ENCODE measurements around the gene TRIP10.
"Not testable (repeated sequence)": the region's sequence is repeated elsewhere in the genome, so short reads cannot be mapped to it uniquely, and the experiment has no call there.

The TRIP10 gene, protein sequence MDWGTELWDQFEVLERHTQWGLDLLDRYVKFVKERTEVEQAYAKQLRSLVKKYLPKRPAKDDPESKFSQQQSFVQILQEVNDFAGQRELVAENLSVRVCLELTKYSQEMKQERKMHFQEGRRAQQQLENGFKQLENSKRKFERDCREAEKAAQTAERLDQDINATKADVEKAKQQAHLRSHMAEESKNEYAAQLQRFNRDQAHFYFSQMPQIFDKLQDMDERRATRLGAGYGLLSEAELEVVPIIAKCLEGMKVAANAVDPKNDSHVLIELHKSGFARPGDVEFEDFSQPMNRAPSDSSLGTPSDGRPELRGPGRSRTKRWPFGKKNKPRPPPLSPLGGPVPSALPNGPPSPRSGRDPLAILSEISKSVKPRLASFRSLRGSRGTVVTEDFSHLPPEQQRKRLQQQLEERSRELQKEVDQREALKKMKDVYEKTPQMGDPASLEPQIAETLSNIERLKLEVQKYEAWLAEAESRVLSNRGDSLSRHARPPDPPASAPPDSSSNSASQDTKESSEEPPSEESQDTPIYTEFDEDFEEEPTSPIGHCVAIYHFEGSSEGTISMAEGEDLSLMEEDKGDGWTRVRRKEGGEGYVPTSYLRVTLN

DNA sequence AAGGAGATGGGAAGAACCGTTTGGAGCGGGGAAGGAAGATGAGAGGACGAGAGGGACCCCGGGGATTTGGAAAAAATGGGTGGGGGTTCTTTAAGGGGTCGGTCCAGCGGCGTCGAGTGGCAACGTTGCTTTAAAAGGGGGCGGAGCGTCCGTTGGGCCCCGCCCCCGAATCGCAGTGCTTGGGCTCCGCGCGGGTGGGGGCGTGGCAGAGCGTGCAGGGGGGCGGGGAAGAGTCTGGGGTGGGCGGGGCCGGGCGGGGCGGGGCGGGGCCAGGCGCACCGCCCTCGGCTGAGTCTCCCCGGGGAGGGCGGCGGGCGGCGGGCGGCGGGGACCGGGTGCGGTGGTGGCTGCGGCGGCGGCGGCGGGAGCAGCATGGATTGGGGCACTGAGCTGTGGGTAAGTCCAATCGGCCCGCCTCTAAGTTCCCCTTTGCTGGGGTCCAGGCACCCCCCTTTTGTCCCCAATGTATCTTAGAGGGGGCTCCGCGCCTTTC lies at the start of gene TRIP10:
TSS of gene TRIP10 (plus strand) at position 291 of the 493 bp plus-strand sequence. CDS start at position 373, 82 bp downstream.
- FAIRE-seq = no peak

DNA sequence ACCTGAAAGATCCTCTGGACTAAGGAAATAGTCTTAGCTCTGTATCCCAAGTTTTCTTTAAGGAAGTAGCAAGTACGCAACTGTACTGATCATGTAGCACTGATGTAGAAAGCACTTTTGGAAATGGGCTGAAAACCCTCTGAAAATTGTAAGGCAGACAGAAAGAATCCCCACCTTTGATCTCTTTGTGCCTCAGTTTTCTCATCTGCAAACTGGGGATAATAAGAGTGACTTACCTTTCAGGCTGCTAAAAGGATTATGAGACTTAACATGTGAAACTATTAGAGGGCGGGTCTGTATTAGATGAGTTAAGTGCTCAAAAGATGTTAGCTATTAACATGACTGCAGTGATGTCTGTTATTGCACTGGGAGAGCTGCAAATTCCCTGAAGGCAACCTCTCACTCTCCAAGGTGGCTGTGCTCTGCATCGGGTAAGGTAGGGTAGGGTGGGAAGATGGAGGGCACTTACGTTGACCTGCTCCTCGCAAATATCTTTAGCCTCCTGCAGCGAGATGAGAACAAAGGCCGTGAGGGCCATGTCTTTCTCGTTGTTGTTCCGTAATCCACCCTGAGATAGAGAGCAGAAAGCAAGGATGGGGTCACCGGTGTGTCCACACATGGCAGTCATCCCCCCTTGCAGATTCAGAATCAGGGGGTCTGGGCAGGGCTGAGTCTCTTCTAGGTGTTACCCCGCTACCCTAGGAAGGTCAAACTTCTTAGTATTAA lies 49.2 kb upstream of the TRIP10 start:
- no peak for FAIRE-seq

DNA sequence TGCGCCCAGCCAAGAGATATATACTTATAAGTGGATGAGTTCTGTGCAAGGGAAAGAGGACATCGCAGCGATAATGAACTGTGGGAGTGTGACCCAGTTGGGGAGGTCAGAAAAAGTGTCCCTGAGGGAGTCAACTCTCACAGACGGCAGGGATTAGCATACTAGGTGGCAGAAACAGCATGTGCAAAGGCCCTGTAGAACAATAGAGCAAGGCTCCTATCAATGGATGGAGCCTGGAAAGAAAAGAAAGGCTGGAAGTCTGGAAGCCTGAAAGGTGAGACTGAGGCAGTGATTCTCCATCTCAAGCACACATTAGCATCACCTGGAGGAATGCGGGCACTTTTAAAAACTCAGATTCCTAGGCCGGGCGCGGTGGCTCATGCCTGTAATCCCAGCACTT lies 48.1 kb upstream of the TRIP10 start:
- no peak for FAIRE-seq

DNA sequence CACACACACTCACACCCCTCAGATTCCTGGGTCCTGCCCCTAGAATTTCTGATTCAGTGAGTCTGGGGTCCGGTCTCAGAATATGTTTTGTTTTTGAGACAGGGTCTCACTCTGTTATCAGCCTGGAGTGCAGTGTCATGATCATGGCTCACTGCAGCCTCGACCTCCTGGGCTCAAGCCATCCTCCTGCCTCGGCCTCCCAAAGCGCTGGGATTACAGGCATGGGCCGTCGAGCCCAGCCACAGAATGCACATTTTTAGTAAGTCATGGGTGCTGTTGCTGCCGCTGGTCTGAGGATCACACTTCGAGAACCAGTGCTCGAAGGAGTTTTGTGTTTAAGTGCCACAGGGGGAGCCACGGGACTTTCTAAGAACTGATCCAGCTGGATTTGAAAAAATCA lies 47.5 kb upstream of the TRIP10 start:
- no peak for FAIRE-seq

DNA sequence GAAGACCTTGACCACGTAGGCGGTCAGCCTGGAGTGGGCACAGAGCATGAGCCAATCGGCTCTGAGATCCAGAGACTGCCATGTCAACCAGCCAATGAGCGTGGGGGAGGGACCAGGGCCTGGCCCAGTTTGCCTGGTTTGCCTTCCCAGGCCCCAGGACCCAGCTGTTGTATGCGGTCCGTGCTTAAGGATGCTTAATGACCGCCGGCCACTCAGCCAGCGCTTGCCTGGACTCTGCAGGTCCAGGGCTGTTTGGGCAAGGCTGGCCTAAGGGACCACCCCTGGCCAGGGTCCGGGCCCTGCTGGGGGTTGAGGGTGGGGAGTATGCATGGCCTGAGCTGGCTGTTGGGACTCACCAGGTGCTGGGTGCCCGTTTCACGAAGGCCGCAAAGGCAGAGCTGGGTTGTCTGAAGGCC lies 46.4 kb upstream of the TRIP10 start:
- no peak for FAIRE-seq

DNA sequence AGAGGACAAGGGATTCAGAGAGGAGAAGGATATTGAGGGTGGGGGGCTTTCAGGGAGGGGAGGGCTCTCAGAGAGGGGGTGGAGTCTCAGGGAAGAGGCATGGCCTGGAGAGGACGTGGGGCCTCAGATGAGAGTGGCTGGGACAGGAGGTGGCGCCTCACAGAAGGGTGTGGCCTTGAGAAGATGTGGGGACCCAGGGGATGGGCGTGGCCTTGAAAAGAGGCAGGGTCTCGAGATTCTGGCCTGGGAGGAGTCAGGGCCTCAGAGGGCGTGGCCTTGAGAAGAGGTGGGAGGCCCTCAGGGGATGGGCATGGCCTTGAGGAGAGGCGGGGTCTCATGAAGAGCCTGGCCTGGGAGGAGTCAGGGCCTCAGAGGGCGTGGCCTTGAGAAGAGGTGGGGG lies 45.8 kb upstream of the TRIP10 start:
- no peak for FAIRE-seq

DNA sequence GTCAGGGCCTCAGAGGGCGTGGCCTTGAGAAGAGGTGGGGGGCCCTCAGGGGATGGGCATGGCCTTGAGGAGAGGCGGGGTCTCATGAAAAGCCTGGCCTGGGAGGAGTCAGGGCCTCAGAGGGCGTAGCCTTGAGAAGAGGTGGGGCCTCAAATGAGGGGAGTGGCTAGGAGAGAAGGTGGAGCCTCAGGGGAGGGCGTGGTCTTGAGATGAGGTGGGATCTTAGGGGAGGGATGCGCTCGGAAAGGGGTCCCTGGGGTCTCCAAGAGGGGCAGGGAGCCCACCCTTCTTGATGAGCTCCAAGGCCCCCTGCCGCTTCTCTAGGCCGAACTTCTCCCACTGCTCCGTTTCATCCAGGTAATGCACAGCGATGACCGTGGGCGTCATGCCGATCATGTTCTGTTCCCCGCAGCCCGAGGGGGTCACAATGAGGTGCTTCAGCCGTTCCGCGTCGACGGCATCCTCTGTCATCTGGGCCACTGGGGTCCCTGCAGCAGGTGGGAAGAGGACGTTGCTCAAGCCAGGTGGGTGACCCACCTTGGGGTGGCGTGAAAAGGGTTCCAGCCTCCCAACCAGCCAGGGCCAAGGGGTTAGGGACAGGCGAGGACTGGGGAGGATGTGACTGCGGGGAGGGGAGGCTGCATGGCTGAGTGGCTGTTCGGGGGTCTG lies 45.2 kb upstream of the TRIP10 start:
- no peak for FAIRE-seq

DNA sequence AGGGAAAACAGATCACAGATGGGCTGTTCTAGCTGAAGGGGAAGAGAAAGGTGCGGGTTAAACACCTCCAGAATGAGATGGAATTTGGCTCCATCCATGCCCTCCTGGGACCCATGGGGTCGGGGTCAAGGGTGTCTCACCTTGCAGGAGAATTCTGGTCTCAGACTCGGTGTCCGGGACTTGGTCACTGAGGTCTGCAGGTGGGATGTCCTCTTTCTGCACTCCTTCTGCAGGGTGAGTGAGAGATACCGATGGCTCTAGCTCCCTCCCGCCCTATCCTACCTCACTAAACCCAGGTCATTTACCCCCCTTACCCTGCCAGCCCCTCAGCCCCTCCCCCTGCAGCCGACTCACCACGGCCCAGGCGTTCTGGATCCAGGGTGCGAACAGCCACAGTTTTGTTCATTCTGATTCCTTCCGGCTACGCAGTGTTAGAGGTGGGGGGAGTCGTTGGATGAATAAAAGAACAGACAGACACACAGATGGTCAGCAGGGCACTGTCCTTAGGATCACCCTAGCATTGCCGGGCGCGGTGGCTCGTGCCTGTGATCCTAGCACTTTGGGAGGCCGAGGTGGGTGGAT lies 43.1 kb upstream of the TRIP10 start:
- no peak for FAIRE-seq

DNA sequence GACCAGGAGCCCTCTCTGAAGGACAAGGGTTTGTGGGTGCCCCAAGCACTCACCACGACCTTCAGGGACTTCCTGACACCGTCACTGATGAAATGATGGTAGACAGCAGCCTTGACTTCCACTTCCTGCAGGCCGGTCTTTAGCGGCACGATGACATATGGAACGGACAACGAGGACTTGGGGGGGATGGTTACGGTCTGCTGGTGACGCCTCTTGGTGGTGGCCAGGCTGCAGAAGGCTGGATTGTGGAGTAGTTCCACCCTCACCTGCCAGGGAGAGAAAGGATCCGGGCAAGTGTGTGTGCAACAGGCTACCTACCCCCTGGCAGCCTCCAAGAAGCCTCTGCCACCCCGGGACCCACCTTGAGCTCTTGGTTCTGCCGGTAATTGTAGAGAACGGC lies 42.2 kb upstream of the TRIP10 start:
- no peak for FAIRE-seq

DNA sequence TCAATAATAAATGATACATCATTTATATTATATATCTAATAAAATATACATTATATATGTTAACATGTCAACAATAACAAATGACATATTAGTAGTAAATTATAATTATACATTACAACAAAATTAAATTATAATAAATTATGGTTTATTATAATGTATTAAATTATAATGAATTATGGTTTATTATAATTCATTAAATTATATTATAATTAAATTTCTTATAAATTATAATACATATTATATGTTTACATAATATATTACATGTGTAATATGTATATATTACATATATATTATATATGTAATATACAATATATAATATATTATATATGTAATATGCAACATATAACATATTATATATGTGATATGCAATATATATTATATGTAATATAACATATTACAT lies 39.5 kb upstream of the TRIP10 start:
- peak; percentile 98 for FAIRE-seq

DNA sequence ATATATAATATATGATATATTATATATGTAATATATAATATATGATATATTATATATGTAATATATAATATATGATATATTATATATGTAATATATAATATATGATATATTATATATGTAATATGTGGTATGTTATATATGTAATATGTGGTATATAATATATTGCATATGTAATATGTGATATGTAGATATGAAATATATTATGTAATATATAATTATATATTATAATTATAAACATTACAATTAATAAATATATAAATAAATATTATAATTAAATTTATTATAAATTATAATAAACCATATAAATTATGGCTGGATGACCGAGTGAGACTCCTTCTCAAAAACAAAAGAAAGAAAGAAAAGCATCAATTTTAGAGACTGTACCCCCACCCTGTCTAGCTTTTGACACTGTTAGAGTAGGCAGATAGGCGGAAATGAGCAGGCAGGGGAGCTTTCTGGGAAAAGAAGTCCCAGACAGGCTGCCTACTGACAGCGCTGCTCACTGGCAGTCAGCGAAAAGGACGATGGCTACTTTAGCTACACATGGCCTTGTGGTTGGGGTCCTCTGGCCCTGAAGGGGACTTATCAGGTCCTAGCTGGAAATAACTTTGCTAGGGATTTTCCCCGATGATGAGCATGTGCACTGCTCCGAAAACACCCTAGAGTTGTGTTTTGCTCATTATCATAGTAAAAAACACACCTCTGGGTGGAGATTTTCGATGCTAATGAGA lies 38.7 kb upstream of the TRIP10 start:
- peak; percentile 98 for FAIRE-seq

DNA sequence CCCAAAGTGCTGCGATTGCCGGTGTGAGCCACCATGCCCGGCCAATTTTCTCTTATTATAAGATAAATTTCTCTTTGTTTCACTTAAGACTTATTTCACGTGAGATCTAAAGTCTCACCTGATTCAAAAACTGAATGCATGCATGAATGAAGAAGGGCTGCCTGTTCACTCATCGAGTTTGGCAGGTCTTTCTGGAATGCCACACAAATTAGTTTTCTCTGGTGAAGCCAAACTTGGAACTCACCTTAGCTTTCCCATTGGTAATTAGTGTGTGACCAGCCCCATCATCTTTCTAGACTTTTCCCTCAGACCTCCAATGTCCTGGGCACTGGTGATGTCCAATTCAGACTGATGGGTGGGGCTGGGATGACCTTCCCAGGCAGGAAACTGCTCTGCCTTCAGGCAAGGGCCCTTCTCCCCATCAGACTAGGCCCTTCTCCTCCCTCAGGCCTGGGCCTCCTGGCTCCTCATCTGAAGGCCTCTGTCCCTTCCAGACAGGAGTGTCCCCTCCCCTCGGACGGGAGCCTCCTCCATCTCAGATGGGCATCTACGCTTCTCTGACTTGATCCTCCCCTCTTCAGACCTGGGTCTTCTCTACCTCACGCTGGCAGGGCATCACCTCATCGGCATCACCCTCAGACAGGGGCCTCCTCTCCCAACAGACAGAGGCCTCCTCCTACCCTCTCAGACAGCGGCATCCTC lies 33.4 kb upstream of the TRIP10 start:
- FAIRE-seq = no peak

DNA sequence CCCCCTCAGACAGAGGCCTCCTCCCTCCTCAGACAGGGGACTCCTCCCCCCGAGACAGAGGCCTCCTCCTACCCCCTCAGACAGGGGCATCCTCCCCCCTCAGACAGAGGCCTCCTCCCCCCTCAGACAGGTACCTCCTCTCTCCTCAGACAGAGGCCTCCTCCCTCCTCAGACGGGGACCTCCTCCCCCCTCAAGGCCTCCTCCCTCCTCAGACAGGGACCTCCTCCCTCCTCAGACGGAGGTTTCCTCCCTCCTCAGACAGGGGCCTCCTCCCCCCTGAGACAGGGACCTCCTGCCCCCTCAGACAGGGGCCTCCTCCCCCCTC lies 32.9 kb upstream of the TRIP10 start:
- FAIRE-seq = no peak

DNA sequence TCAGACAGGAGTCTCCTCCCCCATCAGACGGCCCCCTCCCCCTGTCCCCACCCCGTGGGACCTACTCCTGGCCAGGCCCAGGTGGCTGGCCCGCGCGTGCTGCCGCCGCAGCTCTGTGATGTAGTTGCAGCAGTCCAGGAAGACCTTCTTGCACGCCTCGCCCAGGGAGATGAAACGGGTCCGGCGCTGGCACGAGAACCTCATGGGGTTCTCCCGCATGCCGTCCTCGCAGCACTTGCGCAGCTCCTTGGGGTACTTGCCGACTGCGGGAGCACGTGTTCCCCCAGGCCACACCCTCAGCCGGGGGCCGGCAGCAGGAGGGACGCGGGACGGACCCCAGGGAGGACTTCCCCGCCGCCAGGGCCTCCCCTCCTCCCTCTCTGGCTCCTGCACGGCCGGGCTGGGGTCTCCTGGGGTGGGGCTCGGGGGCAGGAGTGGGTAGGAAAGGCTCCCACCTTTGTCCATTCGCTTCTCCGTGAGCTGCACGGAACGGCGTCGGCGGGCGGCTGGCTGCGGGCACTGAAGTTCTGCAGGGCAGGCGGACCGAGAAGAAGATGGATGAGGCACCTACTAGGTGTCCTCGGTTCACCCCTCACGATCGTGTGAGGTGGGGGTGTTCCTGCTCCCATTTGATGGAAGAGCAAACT lies 32.3 kb upstream of the TRIP10 start:
- FAIRE-seq = no peak

DNA sequence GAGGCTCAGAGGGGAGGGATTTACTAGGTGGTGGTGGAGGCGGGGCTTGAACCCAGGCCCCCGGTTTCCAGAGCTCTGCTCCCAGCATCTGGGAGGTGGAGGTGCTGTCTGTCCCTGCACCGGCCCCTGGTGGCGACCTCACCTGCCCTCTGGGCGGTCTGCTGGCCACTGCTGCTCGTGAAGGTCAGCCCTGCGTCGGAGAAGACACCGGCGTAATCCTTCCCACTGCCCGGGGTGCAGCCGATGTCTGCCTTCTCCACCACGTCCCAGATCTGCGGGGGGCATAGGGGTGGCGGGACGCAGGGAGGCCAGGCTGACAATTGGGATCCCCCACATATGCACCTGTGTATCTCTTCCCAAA lies 31.8 kb upstream of the TRIP10 start:
- FAIRE-seq = no peak

DNA sequence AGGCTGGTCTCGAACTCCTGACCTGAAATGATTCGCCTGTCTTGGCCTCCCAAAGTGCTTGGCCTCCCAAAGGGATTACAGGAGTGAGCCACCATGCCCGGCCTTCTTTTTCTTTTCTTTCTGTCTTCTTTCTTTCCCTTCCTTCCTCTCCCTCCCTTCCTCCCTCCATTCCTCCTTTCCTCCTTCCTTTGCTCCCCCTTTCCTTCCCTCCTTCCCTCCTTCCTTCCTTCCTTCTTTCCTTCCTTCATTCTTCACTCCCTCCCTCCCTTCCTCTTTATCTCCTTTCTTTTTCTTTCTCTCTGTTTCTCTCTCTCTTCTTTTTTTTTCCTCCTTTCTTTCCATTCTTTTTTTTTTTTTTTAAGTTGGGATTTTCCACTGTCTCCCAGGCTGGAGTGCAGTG lies 31.1 kb upstream of the TRIP10 start:
- FAIRE-seq = no peak

DNA sequence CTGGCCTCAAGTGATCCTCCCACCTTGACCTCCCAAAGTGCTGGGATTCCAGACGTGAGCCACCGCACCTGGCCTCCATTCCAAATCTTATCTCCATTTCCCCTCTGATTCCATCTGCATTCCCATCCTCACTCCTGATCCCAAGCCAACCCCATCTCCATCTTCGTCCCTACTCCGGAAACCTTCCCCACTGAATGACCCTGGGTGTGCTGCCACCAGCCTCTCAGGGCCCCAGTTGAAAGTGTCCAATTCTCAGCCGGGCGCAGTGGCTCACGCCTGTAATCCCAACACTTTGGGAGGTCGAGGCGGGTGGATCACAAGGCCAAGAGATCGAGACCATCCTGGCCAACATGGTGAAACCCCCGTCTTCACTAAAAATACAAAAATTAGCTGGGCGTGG lies 30.6 kb upstream of the TRIP10 start:
- FAIRE-seq = not testable (repeated sequence)

DNA sequence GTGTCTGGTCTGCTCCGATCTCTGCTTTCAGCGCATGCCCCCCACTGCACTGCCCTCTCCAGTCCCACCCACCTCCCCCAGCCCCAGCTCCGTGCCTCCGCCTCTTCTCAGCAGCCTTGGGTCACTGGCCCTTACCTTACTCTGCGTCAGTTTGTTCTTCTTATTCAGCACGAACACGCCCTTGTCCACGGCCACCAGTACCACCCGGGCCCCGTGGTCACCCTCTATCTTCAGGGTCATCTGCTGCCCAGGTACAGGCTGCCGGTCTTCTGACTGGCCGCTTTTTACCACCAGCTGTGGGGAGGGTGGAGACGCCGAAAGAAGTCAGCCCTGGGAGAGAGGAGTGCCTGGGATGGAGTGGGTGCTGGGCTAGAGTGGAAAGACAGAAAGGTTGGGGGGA lies 29.9 kb upstream of the TRIP10 start:
- no peak for FAIRE-seq

DNA sequence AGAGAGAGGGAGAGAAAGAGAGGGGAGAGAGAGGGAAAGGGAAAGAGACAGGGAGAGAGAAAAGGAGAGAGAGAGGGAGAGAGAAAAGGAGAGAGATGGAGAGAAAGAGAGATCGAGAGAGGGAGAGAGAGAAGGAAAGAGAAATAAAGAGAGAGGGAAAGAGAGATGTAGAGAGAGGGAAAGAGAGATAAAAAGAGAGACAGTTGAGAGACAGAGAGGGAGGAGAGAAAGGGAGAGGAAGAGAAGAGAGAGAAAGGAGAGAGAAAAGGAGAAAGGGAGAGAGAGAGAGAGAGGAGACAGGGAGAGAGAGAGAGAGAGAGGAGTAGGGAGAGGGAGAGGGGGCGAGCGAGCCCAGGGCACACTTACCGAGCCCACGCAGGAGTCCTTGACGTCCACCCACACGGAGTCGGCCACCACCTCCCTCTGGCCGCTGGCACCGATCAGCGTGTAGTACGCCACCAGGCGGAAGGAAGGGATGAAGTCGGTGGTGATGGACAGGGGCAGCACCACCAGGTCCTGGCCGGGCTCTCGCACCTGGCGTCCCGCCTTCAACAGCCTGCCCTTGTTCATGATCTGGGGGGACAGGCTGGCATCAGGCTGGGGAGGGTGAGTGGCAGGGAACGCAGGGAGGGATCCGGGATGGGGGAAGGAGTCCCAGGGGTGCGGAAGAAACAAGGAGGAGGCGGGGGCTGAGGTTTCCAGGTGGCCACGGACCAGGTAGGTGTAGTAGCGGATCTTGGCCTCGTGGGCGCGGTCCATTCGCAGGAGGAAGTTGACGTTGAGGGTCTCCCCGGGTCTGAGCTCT lies 29.0 kb upstream of the TRIP10 start:
- no peak for FAIRE-seq

DNA sequence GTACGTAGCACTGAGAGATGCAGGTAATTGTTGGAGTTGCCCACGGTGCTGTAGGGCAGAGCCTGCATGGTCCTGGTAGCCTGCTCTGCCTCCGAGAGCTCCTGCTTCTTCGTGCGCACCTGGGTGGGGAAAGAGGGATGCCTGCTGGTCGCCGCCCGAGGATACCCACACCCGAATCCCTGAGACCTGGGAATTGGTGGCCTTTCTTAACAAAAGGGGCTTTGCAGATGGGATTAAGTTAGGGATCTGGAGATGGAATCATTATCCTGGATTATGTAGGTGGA lies 28.5 kb upstream of the TRIP10 start:
- FAIRE-seq = no peak
